Stimulated activated CD4-positive, alpha-beta T cell treated with anti-CD3 and anti-CD28 coated beads, TNF-alpha, amount 100 ng/mL, for 1 hour (primary cell): Measurements from ENCODE around the gene C13orf46.
"Not testable (repeated sequence)": the region's sequence is repeated elsewhere in the genome, so short reads cannot be mapped to it uniquely, and the experiment has no call there.

Source experiments
- DNase-seq, 3 donors: peaks; one replicate each; pipeline ENCODE4 v3.0.0-alpha.2; 2020; ENCODE audit warnings: low read depth in 3 of 3, low spot score in 1 of 3

C13orf46 gene

GRCh38 chr13:113913408-113913807 lies 60.5 kb downstream of the C13orf46 start:
- DNase-seq, result not testable (repeated sequence)

DNA sequence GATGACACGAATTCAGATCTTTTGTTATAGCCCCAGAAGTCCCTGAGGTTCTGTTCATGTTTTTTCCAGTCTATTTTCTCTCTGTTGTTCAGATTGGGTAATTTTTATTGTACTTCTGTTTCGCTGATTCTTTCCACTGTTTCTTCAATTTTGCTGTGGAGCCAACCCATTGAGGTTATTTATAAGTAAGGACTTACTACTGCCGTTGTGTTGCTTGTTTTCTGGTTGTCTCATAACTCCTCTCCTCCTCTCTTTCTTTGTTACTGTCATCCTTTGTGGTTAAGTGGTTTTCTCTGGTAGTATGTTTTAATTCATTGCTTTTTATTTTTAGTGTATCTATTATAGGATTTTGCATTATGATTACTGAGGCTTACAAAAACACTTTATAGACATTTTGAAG lies 61.3 kb downstream of the C13orf46 start:
- DNase-seq, result no peak

DNA sequence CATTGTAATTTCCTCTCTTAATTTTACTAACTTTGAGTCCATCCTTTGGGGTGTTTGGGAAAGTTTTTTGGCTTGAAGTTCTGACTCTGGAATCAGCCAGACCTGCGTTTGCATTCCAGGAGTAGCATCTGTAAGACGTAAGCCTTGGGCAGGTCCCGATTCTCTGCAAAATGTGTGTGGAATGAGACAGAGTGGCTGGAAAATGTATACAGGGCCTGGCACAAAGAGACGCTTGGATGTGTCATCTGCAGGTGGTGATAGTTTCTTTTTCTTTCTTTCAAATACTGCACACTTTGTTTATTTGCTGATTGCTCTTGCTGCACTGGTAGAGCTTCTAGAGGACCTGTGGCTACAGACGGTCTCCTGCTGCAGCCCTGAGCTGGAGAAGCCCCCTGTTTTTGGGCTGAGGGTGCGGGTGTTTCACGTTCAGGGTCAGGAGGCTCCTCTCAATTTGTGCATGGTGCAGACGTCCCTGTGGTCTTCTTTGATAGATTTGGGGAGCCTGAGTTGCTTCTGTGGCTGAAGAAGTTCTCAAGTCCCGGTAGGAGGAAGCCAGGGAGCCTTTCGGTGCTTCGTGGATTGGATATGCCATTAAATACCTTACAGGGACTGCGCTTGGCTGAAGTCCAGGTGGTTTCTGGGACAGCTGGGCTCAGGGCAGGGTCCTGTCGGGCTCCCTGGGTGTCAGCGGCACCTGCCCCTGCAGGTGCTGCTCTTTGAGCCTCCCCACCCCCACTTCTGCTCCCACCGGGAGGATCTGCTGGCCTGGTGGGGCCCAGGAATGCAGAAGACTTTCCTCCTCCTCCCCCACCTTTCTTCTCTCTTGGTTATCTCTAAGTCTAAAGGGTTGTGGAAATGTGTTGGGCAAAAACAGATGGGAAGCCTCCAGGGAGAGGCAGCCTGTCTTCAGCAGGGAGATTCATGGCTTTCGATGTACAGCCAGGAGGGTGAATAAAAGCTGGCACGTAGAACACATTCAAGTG lies 66.0 kb downstream of the C13orf46 start:
- DNase-seq, result no peak

DNA sequence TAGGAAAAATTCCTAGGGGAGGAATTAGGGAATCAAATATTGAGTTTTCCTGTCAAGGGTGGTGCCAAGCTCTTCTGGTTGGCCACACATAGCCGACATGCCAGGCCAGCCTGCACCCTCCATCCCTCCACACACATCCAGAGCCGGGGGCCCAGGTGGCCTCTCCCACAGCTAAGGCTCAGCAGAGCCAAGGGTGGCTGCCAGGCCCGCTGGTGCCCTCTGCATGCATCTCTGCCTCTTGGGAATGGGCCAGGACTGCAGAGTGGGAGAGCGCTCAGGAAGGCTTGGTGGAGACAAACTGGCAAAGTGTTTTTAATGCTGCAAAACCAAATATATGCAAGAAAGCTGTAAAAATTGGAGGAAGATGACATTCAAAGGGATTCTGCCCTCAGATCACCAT lies 67.3 kb downstream of the C13orf46 start:
- DNase-seq, result no peak

DNA sequence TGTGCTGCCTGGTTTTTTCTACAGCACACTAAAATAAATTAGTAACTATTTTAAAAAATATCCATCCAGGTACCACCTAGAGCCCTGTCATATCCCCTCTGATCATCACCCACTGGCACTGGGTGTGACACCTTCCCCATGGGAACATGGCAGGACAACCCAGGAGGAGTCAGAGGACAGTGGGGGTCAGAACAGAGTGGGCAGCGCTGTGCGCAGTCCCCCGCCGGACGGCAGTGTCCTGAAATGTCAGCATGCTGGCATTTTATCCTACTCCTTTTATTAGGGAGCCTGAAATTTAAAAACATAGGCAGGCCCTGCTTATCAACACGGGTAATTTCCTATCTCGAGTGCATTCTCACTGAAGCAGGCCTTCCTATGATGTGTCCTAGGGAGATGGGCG lies 67.9 kb downstream of the C13orf46 start:
- DNase-seq, result no peak

DNA sequence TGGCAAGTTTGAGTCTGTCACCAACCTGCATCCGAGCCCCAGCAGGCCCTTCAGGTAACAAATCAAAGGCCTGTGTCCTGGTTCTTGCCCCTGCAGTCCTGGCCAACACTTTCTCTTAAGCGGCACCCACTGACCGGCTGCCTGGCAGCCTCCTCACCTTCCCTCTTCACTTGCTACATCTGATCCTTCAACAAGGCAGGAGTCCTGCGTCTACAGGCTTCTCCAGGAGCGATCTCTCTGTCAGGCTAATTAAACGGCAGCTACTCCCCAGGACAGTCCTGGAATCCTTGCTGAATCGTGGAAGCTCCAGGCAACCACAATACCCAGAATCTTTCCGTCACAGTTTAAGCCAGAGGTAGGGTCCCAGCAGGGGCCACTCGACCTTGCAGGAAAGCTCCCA lies 68.9 kb downstream of the C13orf46 start:
- DNase-seq, result no peak

DNA sequence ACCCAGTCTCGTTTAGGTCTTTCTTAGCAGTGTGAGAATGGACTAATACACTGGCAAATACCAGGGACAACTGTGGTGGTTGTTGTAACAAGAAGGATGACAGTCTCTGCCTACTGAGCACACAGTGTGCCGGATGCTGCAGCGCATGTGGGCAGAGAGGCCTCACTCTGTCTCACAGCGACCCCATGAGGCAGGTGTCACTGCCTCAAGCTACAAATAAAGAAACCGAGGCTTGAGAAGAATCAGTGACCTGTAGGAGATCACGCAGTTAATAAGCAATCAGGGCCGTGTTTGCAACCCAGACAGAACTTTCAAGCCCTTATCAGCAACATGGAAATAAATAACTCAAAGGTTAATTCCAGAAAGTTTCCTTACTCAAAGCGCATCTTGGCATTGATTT lies 69.5 kb downstream of the C13orf46 start:
- no peak for DNase-seq

GRCh38 chr13:113903912-113904311 lies 70.0 kb downstream of the C13orf46 start:
- no peak for DNase-seq
